Measurements from ENCODE around the gene MYBPHL.

Gene MYBPHL

GRCh38 chr1:109262231-109263055 is 44.4 kb downstream of the MYBPHL start:
- no peak for TF ChIP-seq CTCF (IDR thresholded peaks at IDR 0.05)
- H3K27ac ChIP-seq: peak overlapping the region; percentile 34; the same call in 1 of the 2 replicates

GRCh38 chr1:109261578-109261977 is 45.2 kb downstream of the MYBPHL start:
- TF ChIP-seq CTCF (IDR thresholded peaks at IDR 0.05) (no peak), ZFX (IDR thresholded peaks at IDR 0.05; ENCODE audit: borderline replicate concordance) (no peak)
- H3K27ac ChIP-seq: no peak overlapping the region

- TF ChIP-seq CTCF (IDR thresholded peaks at IDR 0.05): no peak
- TF ChIP-seq ZFX (IDR thresholded peaks at IDR 0.05; ENCODE audit: borderline replicate concordance): no peak
- H3K27ac ChIP-seq: no peak overlapping the region
Observed at GRCh38 chr1:109261006-109261405, 45.8 kb downstream of the MYBPHL start.

- TF ChIP-seq ZFX (IDR thresholded peaks at IDR 0.05; ENCODE audit: borderline replicate concordance) (no peak), CTCF (IDR thresholded peaks at IDR 0.05) (no peak)
Observed at GRCh38 chr1:109259674-109260557, 46.9 kb downstream of the MYBPHL start.

GRCh38 chr1:109258481-109259466 is 48.0 kb downstream of the MYBPHL start:
- no peak for TF ChIP-seq CTCF (IDR thresholded peaks at IDR 0.05)
- TF ChIP-seq ZFX (IDR thresholded peaks at IDR 0.05; ENCODE audit: borderline replicate concordance): no peak
- no peak overlapping the region for H3K27ac ChIP-seq

More at GRCh38 chr1:109259674-109260557, 46.9 kb downstream of the MYBPHL start:
- H3K27ac ChIP-seq: no peak overlapping the region

GRCh38 chr1:109257682-109258421 is 49.0 kb downstream of the MYBPHL start:
- H3K27ac ChIP-seq: no peak overlapping the region
- TF ChIP-seq ZFX (IDR thresholded peaks at IDR 0.05; ENCODE audit: borderline replicate concordance): no peak
- TF ChIP-seq CTCF (IDR thresholded peaks at IDR 0.05): no peak

All from 22Rv1 (cell line).